ENCODE results near the gene NRGN.
A peak's percentile ranks its signal among the peaks of the same experiment; 100 is the strongest.

Gene NRGN

DNA sequence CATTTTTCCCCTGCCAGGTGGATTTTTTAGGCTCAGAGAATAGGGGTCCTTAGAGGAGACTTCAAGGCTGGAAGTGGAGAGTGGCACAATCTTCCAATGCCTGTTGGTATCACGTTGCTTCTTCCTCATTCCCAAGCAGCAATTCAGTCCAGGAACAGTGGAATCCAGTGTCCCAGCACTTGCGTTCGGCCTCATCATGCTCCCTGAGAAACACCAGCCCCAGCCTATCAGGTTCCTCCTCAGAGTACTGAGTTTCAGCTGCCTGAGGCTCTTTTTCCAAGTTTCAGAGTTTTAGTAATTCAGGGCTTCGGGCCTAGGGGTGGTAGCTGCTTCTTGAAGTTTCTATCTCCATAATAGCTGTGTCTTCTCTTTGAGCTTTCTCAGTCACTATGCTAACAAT, 31.9 kb upstream of the NRGN start:
- Histone ChIP-seq H3K4me3 (ENCODE audit: insufficient read depth in 1 of 2, low read depth in 1 of 2, low read length in 2 of 2) (no peak overlapping the region), H3K9ac (ENCODE audit: low read length) (no peak overlapping the region), H3K9me3 (ENCODE audit: control insufficient read depth, low read length) (peaks cover 10% of the 10 kb centered on the region), H3K36me3 (ENCODE audit: control insufficient read depth in 1 of 2, insufficient read depth in 2 of 2, low read depth in 1 of 2, low read length in 2 of 2) (no peaks in the 10 kb centered on the region), H3K18ac (ENCODE audit: low read depth in 1 of 2, low read length in 2 of 2) (no peak overlapping the region), H2BK120ac (ENCODE audit: low read depth, low read length) (no peak overlapping the region), H3K27ac (ENCODE audit: low read length, poor library complexity, severe bottlenecking) (no peak overlapping the region), H2BK15ac (ENCODE audit: low read depth, poor library complexity, severe bottlenecking) (no peak overlapping the region), H3K23ac (ENCODE audit: low read length in 2 of 2) (no peak overlapping the region), H2BK12ac (ENCODE audit: low read length in 2 of 2) (no peak overlapping the region), H3K4me2 (ENCODE audit: low read length, poor library complexity, severe bottlenecking) (no peak overlapping the region), H3K79me1 (replicated peaks; ENCODE audit: low read length, poor library complexity, severe bottlenecking) (no peaks in the 10 kb centered on the region), H2AFZ (ENCODE audit: low read depth, low read length) (no peak overlapping the region), H3K4me1 (ENCODE audit: control insufficient read depth, insufficient read depth, low read depth, low read length) (no peaks in the 10 kb centered on the region), H4K8ac (ENCODE audit: low read length) (no peak overlapping the region), H3K27me3 (ENCODE audit: control insufficient read depth in 1 of 2, insufficient read depth in 1 of 2, low read length in 2 of 2) (peaks cover 5 to 14% of the 10 kb centered on the region in 2 experiments), H3K14ac (ENCODE audit: low read length in 2 of 2) (no peak overlapping the region), H4K91ac (ENCODE audit: low read length) (no peak overlapping the region), H2AK5ac (ENCODE audit: low read length, severe bottlenecking) (no peak overlapping the region), H3K4ac (ENCODE audit: low read depth in 1 of 2, low read length in 2 of 2) (no peak overlapping the region), H2BK5ac (ENCODE audit: low read depth, low read length, poor library complexity, severe bottlenecking) (no peak overlapping the region)
- 57% methylated on average over 3 of the region's 4 CpGs for WGBS
- no peak for DNase-seq

DNA sequence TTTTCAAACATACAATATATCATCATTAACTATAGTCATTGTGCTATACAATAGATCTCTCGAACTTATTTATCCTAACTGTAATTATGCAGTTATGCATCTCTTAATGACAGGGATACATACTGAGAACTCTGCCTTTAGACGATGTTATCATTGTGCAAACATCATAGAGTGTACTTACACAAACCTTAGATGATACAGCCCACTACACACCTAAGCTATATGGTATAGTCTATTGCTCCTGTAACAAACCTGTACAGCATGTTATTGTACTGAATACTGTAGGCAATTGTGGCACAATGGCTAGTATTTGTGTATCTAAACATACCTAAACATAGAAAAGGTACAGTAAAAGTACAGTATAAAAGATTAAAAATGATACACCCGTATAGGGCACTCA, 27.4 kb upstream of the NRGN start:
- Histone ChIP-seq H3K4me1 (ENCODE audit: control insufficient read depth, insufficient read depth, low read depth, low read length) (no peaks in the 10 kb centered on the region), H4K8ac (ENCODE audit: low read length) (no peak overlapping the region), H3K4me3 (ENCODE audit: insufficient read depth in 1 of 2, low read depth in 1 of 2, low read length in 2 of 2) (no peak overlapping the region), H3K4ac (ENCODE audit: low read depth in 1 of 2, low read length in 2 of 2) (no peak overlapping the region), H2BK5ac (ENCODE audit: low read depth, low read length, poor library complexity, severe bottlenecking) (no peak overlapping the region), H3K14ac (ENCODE audit: low read length in 2 of 2) (no peak overlapping the region), H3K18ac (ENCODE audit: low read depth in 1 of 2, low read length in 2 of 2) (no peak overlapping the region), H2BK15ac (ENCODE audit: low read depth, poor library complexity, severe bottlenecking) (no peak overlapping the region), H3K36me3 (ENCODE audit: control insufficient read depth in 1 of 2, insufficient read depth in 2 of 2, low read depth in 1 of 2, low read length in 2 of 2) (no peaks in the 10 kb centered on the region), H2BK120ac (ENCODE audit: low read depth, low read length) (no peak overlapping the region), H3K79me1 (replicated peaks; ENCODE audit: low read length, poor library complexity, severe bottlenecking) (no peaks in the 10 kb centered on the region), H2BK12ac (ENCODE audit: low read length in 2 of 2) (no peak overlapping the region), H3K23ac (ENCODE audit: low read length in 2 of 2) (no peak overlapping the region), H3K4me2 (ENCODE audit: low read length, poor library complexity, severe bottlenecking) (no peak overlapping the region), H3K9ac (ENCODE audit: low read length) (no peak overlapping the region), H2AFZ (ENCODE audit: low read depth, low read length) (no peak overlapping the region), H3K9me3 (ENCODE audit: control insufficient read depth, low read length) (peaks cover 9% of the 10 kb centered on the region), H3K27ac (ENCODE audit: low read length, poor library complexity, severe bottlenecking) (no peak overlapping the region), H4K91ac (ENCODE audit: low read length) (no peak overlapping the region), H2AK5ac (ENCODE audit: low read length, severe bottlenecking) (no peak overlapping the region), H3K27me3 (ENCODE audit: control insufficient read depth in 1 of 2, insufficient read depth in 1 of 2, low read length in 2 of 2) (peaks cover 20 to 36% of the 10 kb centered on the region in 2 experiments)
- DNase-seq: no peak
- WGBS: 64% methylated on average over 2 of the region's 3 CpGs

- Histone ChIP-seq H3K9ac (ENCODE audit: low read length) (no peak overlapping the region), H3K4me3 (ENCODE audit: insufficient read depth in 1 of 2, low read depth in 1 of 2, low read length in 2 of 2) (no peak overlapping the region), H3K4ac (ENCODE audit: low read depth in 1 of 2, low read length in 2 of 2) (no peak overlapping the region), H3K4me2 (ENCODE audit: low read length, poor library complexity, severe bottlenecking) (no peak overlapping the region), H4K8ac (ENCODE audit: low read length) (no peak overlapping the region), H2BK5ac (ENCODE audit: low read depth, low read length, poor library complexity, severe bottlenecking) (no peak overlapping the region), H2BK15ac (ENCODE audit: low read depth, poor library complexity, severe bottlenecking) (no peak overlapping the region), H3K79me1 (replicated peaks; ENCODE audit: low read length, poor library complexity, severe bottlenecking) (no peaks in the 10 kb centered on the region), H4K91ac (ENCODE audit: low read length) (no peak overlapping the region), H3K9me3 (ENCODE audit: control insufficient read depth, low read length) (no peaks in the 10 kb centered on the region), H3K18ac (ENCODE audit: low read depth in 1 of 2, low read length in 2 of 2) (no peak overlapping the region), H3K36me3 (ENCODE audit: control insufficient read depth in 1 of 2, insufficient read depth in 2 of 2, low read depth in 1 of 2, low read length in 2 of 2) (no peaks in the 10 kb centered on the region), H3K27ac (ENCODE audit: low read length, poor library complexity, severe bottlenecking) (no peak overlapping the region), H2BK12ac (ENCODE audit: low read length in 2 of 2) (no peak overlapping the region), H3K23ac (ENCODE audit: low read length in 2 of 2) (no peak overlapping the region), H3K27me3 (ENCODE audit: control insufficient read depth in 1 of 2, insufficient read depth in 1 of 2, low read length in 2 of 2) (peaks cover 52 to 78% of the 10 kb centered on the region in 2 experiments), H2AK5ac (ENCODE audit: low read length, severe bottlenecking) (no peak overlapping the region), H3K14ac (ENCODE audit: low read length in 2 of 2) (no peak overlapping the region), H2AFZ (ENCODE audit: low read depth, low read length) (no peak overlapping the region), H2BK120ac (ENCODE audit: low read depth, low read length) (no peak overlapping the region), H3K4me1 (ENCODE audit: control insufficient read depth, insufficient read depth, low read depth, low read length) (peaks cover 10% of the 10 kb centered on the region)
- DNase-seq: no peak
- 48% methylated on average over 3 of the region's 3 CpGs for WGBS
Measured at GRCh38 chr11:124716591-124716990, 23.2 kb upstream of the NRGN start.

GRCh38 chr11:124717421-124717785, 22.3 kb upstream of the NRGN start:
- Histone ChIP-seq H3K9me3 (ENCODE audit: control insufficient read depth, low read length) (no peaks in the 10 kb centered on the region), H3K27me3 (ENCODE audit: control insufficient read depth in 1 of 2, insufficient read depth in 1 of 2, low read length in 2 of 2) (peaks cover 61 to 86% of the 10 kb centered on the region in 2 experiments), H3K27ac (ENCODE audit: low read length, poor library complexity, severe bottlenecking) (no peak overlapping the region), H2BK12ac (ENCODE audit: low read length in 2 of 2) (no peak overlapping the region), H3K14ac (ENCODE audit: low read length in 2 of 2) (no peak overlapping the region), H3K79me1 (replicated peaks; ENCODE audit: low read length, poor library complexity, severe bottlenecking) (no peaks in the 10 kb centered on the region), H3K9ac (ENCODE audit: low read length) (peak overlapping the region; percentile 32), H4K91ac (ENCODE audit: low read length) (no peak overlapping the region), H3K4me1 (ENCODE audit: control insufficient read depth, insufficient read depth, low read depth, low read length) (peaks cover 10% of the 10 kb centered on the region), H3K4me3 (ENCODE audit: insufficient read depth in 1 of 2, low read depth in 1 of 2, low read length in 2 of 2) (peak overlapping the region in 1 of 2 experiments; percentile 78), H2BK15ac (ENCODE audit: low read depth, poor library complexity, severe bottlenecking) (no peak overlapping the region), H2AK5ac (ENCODE audit: low read length, severe bottlenecking) (no peak overlapping the region), H2BK5ac (ENCODE audit: low read depth, low read length, poor library complexity, severe bottlenecking) (no peak overlapping the region), H3K18ac (ENCODE audit: low read depth in 1 of 2, low read length in 2 of 2) (no peak overlapping the region), H4K8ac (ENCODE audit: low read length) (no peak overlapping the region), H3K4ac (ENCODE audit: low read depth in 1 of 2, low read length in 2 of 2) (no peak overlapping the region), H3K36me3 (ENCODE audit: control insufficient read depth in 1 of 2, insufficient read depth in 2 of 2, low read depth in 1 of 2, low read length in 2 of 2) (no peaks in the 10 kb centered on the region), H3K23ac (ENCODE audit: low read length in 2 of 2) (no peak overlapping the region), H2AFZ (ENCODE audit: low read depth, low read length) (no peak overlapping the region), H2BK120ac (ENCODE audit: low read depth, low read length) (no peak overlapping the region), H3K4me2 (ENCODE audit: low read length, poor library complexity, severe bottlenecking) (no peak overlapping the region)
- 48% methylated on average over 7 of the region's 7 CpGs for WGBS
- DNase-seq: peak; percentile 10
